Esophagus (tissue), 2 donors: ENCODE measurements around the gene MAML2. TPM values are rescaled to one million over a fixed set of nuclear protein-coding genes. Genes with fewer than 3 reads are reported as not detected.

ENCODE experiments used
- H3K27ac ChIP-seq, 2 donors: one replicate each; pipeline ENCODE4 v1.5.1; 2013; ENCODE audit warnings: low read depth in 2 of 2, mild to moderate bottlenecking in 2 of 2, inconsistent platforms in 1 of 2, low read length in 1 of 2, moderate library complexity in 1 of 2
- H3K27me3 ChIP-seq, 2 donors: one replicate each; pipeline ENCODE4 v1.6.1; 2013; ENCODE audit warnings: low read length in 2 of 2, control low read depth in 1 of 2, mild to moderate bottlenecking in 1 of 2; ENCODE audit not compliant: insufficient read depth in 2 of 2, control insufficient read depth in 1 of 2
- H3K36me3 ChIP-seq, 2 donors: one replicate each; pipeline ENCODE4 v1.6.1; 2013; ENCODE audit warnings: low read length in 1 of 2; ENCODE audit not compliant: control insufficient read depth in 2 of 2, insufficient read depth in 2 of 2
- H3K4me1 ChIP-seq, 2 donors: one replicate each; pipeline ENCODE4 v1.6.1; 2013; ENCODE audit warnings: low read length in 1 of 2; ENCODE audit not compliant: control insufficient read depth in 2 of 2, insufficient read depth in 2 of 2
- H3K4me3 ChIP-seq, 2 donors: one replicate each; pipeline ENCODE4 v1.5.1; 2013; ENCODE audit warnings: low read length in 2 of 2, mild to moderate bottlenecking in 2 of 2, low read depth in 1 of 2, moderate library complexity in 1 of 2
- H3K9me3 ChIP-seq, 2 donors: one replicate each; pipeline ENCODE4 v1.6.1; 2013; ENCODE audit warnings: mild to moderate bottlenecking in 2 of 2, low read depth in 1 of 2, low read length in 1 of 2, moderate library complexity in 1 of 2; ENCODE audit not compliant: control insufficient read depth in 2 of 2, insufficient read depth in 1 of 2
- WGBS, 2 donors: extraction: QIAGEN DNeasy Blood & Tissue Kit; methylation state at CpG; one replicate each; pipeline ENCODE4 v1.1.7; 2013; 5-methylcytosine and 5-hydroxymethylcytosine counted together
- polyA plus RNA-seq, 2 donors: library from polyadenylated mRNA; stranded (reverse); fragments of 200-250 nt; gene quantifications; one replicate each; pipeline ENCODE4 v1.2.3, GENCODE V29; 2013
- donor health status: healthy with polysubstance abuse.
- donor health status: Bipolar disorder and iron deficiency.

MAML2 gene
- polyA plus RNA-seq, 2 donors, result 1.9 to 2.0 TPM

DNA sequence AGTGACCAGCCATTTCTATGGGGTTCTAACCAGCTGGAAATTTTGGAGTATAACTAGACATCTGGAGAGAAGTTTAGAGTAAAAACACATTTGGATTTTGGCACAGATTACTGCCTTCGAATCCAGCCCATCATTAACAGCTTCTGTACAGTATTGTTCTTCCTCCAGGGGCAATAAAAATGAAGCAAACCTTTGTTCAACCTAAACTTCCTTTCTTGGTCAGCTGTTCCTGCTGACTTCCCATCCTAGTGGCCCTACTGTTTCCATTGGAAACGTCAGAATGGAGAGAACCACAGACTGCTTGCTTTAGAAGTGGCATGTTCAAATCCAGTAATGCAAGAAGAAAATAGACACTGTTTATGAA, 215.4 kb downstream of the MAML2 start:
- Histone ChIP-seq H3K4me3 (no peak overlapping the region), H3K9me3 (no peaks in the 10 kb centered on the region), H3K36me3 (no peaks in the 10 kb centered on the region), H3K4me1 (peaks cover 0 to 2% of the 10 kb centered on the region in 2 donors), H3K27me3 (no peaks in the 10 kb centered on the region), H3K27ac (no peak overlapping the region)
- WGBS, 2 donors, result 23 to 30% methylated on average over 2 of the region's 2 CpGs

- Histone ChIP-seq H3K4me3 (no peak overlapping the region), H3K9me3 (no peaks in the 10 kb centered on the region), H3K36me3 (no peaks in the 10 kb centered on the region), H3K27ac (no peak overlapping the region), H3K4me1 (peaks cover 0 to 2% of the 10 kb centered on the region in 2 donors), H3K27me3 (no peaks in the 10 kb centered on the region)
- 66 to 82% methylated on average over 4 of the region's 4 CpGs for WGBS, 2 donors
These were observed 215.9 kb downstream of the MAML2 start for GRCh38 chr11:96126917-96127595.

DNA sequence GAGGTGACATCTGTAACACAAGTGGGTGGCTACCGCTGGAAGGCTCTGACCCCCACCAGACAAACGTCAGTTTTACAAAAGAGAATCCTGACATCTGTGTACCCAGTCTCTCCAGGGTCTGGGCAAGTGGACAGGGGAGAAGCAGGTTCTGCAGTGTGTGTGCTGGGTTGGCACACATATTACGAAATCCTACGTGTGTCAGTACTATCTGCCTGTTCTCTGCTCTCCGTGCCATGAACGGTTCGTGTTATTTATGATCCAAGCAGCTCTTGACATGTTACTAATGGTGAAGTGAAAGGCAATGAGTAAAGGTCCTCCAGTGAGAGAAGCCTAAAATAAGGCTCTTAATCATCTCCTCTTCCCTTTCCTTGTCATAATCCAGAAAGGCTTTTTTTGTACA, 217.6 kb downstream of the MAML2 start:
- Histone ChIP-seq H3K27ac (no peak overlapping the region), H3K36me3 (no peaks in the 10 kb centered on the region), H3K4me3 (no peak overlapping the region), H3K27me3 (no peaks in the 10 kb centered on the region), H3K9me3 (no peaks in the 10 kb centered on the region), H3K4me1 (peaks cover 0 to 2% of the 10 kb centered on the region in 2 donors)
- 65 to 66% methylated on average over 7 of the region's 7 CpGs for WGBS, 2 donors

DNA sequence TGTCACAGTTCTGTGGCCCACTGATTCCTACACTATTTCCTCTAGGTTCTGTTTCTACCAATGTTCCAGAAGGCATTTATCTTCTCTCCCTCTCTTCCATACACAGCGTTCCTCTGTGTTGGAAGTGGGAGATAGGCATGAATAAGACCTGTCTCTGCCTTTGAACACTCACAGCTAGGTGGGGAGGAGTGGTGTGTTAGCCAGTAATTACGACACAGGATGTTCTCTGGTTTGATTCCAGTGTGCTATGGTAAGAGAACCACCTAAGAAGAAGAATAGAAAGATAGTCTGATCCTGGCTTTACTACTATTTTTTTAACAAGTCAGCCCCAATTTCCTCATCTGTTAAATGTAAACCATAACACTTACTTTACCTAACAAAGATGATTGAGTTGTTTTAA, 218.8 kb downstream of the MAML2 start:
- Histone ChIP-seq H3K9me3 (no peaks in the 10 kb centered on the region), H3K4me1 (peaks cover 0 to 2% of the 10 kb centered on the region in 2 donors), H3K27me3 (no peaks in the 10 kb centered on the region), H3K27ac (no peak overlapping the region), H3K36me3 (no peaks in the 10 kb centered on the region), H3K4me3 (no peak overlapping the region)
- 81% methylated on average over 2 of the region's 2 CpGs for WGBS, 2 donors

- H3K4me1 ChIP-seq, result peaks cover 0 to 2% of the 10 kb centered on the region in 2 donors
- H3K27ac ChIP-seq, result no peak overlapping the region
- no peaks in the 10 kb centered on the region for H3K27me3 ChIP-seq
- no peaks in the 10 kb centered on the region for H3K36me3 ChIP-seq
- 73 to 74% methylated on average over 5 of the region's 5 CpGs for WGBS, 2 donors
- H3K4me3 ChIP-seq, result no peak overlapping the region
- H3K9me3 ChIP-seq, result no peaks in the 10 kb centered on the region
These were observed 219.7 kb downstream of the MAML2 start for GRCh38 chr11:96123301-96123700.

DNA sequence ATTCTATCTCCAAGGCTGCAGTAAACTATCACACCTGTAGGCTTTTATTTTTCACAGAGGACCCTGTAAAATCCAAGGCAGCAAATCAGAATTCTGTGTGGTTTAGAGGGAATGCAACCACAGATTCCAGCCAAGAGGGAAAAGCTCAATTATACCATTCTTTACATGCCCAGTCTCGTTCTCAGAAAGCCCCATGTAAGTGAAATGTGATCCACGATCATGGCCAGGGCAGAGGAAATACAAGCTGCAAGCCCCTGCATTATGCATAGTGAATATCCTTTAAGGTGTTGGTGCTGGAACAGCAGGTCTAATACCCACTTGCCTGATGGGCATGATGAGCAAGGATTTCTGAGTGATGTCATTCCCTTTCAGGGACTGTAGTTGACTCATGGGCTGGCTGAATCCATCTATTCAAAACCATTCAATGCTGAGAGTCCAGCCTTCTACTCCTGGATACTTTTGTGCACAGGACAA, 220.4 kb downstream of the MAML2 start:
- no peaks in the 10 kb centered on the region for H3K9me3 ChIP-seq
- H3K27me3 ChIP-seq, result no peaks in the 10 kb centered on the region
- H3K27ac ChIP-seq, result no peak overlapping the region
- no peaks in the 10 kb centered on the region for H3K36me3 ChIP-seq
- 49 to 65% methylated on average over 2 of the region's 2 CpGs for WGBS, 2 donors
- H3K4me1 ChIP-seq, result peaks cover 0 to 2% of the 10 kb centered on the region in 2 donors
- no peak overlapping the region for H3K4me3 ChIP-seq

DNA sequence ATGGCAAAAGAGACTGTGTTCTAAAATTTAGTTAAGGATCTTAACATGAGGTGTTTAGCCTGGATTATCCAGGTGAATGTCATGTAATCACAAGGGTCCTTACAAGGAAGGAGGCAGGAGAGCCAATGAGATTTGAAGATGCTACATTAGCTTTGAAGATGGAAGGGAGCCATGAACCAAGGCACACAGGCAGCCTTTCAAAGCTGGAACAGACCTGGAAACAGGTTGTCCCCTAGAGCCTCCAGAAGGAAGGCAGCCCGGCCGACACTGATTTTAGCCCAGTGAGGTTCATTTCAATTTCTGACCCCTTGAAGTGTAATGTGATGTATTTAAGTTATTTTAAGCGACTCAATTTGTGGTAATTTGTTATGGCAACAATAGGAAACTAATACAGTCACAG, 223.8 kb downstream of the MAML2 start:
- no peaks in the 10 kb centered on the region for H3K36me3 ChIP-seq
- no peak overlapping the region for H3K27ac ChIP-seq
- no peaks in the 10 kb centered on the region for H3K9me3 ChIP-seq
- no peaks in the 10 kb centered on the region for H3K27me3 ChIP-seq
- H3K4me1 ChIP-seq, result peaks cover 0 to 6% of the 10 kb centered on the region in 2 donors
- WGBS, 2 donors, result 78 to 85% methylated on average over 3 of the region's 3 CpGs
- H3K4me3 ChIP-seq, result no peak overlapping the region

DNA sequence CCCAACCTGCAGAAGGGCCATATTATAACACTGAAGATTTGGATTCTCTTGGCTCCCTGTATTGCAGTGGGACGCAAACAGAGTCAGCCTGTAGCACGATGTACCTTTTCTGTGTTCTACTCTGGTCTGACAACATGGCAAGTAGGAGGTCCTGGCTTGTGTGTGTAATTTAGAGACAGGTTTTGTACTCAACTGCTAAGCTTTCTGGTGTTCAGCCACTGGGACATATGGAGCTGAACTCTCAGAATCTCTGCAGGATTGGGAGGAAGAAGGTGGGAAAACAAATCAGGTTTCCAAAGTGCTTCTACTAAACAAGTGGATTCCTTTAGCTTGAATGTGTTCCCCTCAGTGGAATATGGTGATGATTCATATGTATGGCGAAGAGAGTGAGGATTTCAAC, 226.6 kb downstream of the MAML2 start:
- Histone ChIP-seq H3K36me3 (no peaks in the 10 kb centered on the region), H3K4me3 (no peak overlapping the region), H3K27me3 (no peaks in the 10 kb centered on the region), H3K4me1 (peaks cover 0 to 4% of the 10 kb centered on the region in 2 donors), H3K9me3 (no peaks in the 10 kb centered on the region), H3K27ac (no peak overlapping the region)
- WGBS, 2 donors, result 95 to 98% methylated on average over 3 of the region's 3 CpGs

GRCh38 chr11:96114178-96115064, 228.6 kb downstream of the MAML2 start:
- 63 to 68% methylated on average over 5 of the region's 5 CpGs for WGBS, 2 donors
- H3K36me3 ChIP-seq, result no peaks in the 10 kb centered on the region
- no peak overlapping the region for H3K27ac ChIP-seq
- peaks cover 0 to 4% of the 10 kb centered on the region in 2 donors for H3K4me1 ChIP-seq
- H3K4me3 ChIP-seq, result no peak overlapping the region
- no peaks in the 10 kb centered on the region for H3K9me3 ChIP-seq
- no peaks in the 10 kb centered on the region for H3K27me3 ChIP-seq
